SK-N-SH (cell line): ENCODE data around the gene B3GALT6. TPM values are rescaled to one million over a fixed set of nuclear protein-coding genes. Genes with fewer than 3 reads are reported as not detected.

Experiments used
- CTCF ChIA-PET: fragments of 300-600, 350-600 bp; formaldehyde crosslinking; extraction: SDS; loops from one replicate; lab custom pipeline; 2021; lab: Yijun Ruan, JAX
- POLR2A ChIA-PET: fragments of 350-600 bp; sonication (Branson Sonifier 250); formaldehyde crosslinking; extraction: SDS; loops from one replicate; lab custom pipeline; 2020; ENCODE audit warnings: antibody characterized with exemption, inconsistent platforms; lab: Yijun Ruan, JAX
- DNase-seq: peaks from one replicate; pipeline ENCODE4 v3.0.0; 2012
- H2AFZ ChIP-seq: fragments of 200-600 bp; sonication (generic); 2 replicates; pipeline ENCODE4 v1.8.1; 2016; ENCODE audit warnings: antibody characterized with exemption, mild to moderate bottlenecking, low read depth
- H3F3A ChIP-seq: fragments of 200-600 bp; sonication (generic); replicated peaks from 2 replicates; pipeline ENCODE3; 2016; ENCODE audit warnings: antibody characterized with exemption, mild to moderate bottlenecking; ENCODE audit not compliant: insufficient read depth
- H3K27ac ChIP-seq, 2 experiments: fragments of 200-500 bp in 1 of 2; fragments of 200-600 bp in 1 of 2; sonication (Bioruptor generic) in 1 of 2; sonication (generic), shearing (Covaris generic) in 1 of 2; 2 replicates each; pipeline versions ENCODE4 v1.5.1 to v1.6.1; 2014 to 2016; ENCODE audit warnings: low read depth in 2 of 2, inconsistent platforms in 1 of 2, low read length in 1 of 2, mild to moderate bottlenecking in 1 of 2, mixed read lengths in 1 of 2
- H3K27me3 ChIP-seq: fragments of 200-600 bp; sonication (generic), shearing (Covaris generic); 2 replicates; pipeline ENCODE4 v1.6.1; 2016; ENCODE audit warnings: mixed run types; ENCODE audit not compliant: insufficient read depth
- H3K36me3 ChIP-seq, 2 experiments: fragments of 200-500 bp in 1 of 2; fragments of 200-600 bp in 1 of 2; sonication (Bioruptor generic) in 1 of 2; sonication (generic) in 1 of 2; replicated peaks in 1 of 2; 2 replicates each; pipeline versions ENCODE3 to v1.5.1; 2014 to 2016; ENCODE audit warnings: low read length in 1 of 2, mild to moderate bottlenecking in 1 of 2; ENCODE audit not compliant: insufficient read depth in 2 of 2, control insufficient read depth in 1 of 2
- H3K4me1 ChIP-seq, 2 experiments: fragments of 200-500 bp in 1 of 2; fragments of 200-600 bp in 1 of 2; sonication (Bioruptor generic) in 1 of 2; sonication (generic), shearing (Covaris generic) in 1 of 2; 2 replicates each; pipeline versions ENCODE4 v1.5.1 to v1.6.1; 2014 to 2016; ENCODE audit warnings: low read depth in 1 of 2, low read length in 1 of 2, mixed run types in 1 of 2; ENCODE audit not compliant: insufficient read depth in 2 of 2, control insufficient read depth in 1 of 2
- H3K4me2 ChIP-seq: fragments of 200-600 bp; sonication (generic), shearing (Covaris generic); 2 replicates; pipeline ENCODE4 v1.6.1; 2017; ENCODE audit warnings: mixed run types
- H3K4me3 ChIP-seq, 2 experiments: fragments of 200-500 bp in 1 of 2; fragments of 200-600 bp in 1 of 2; sonication (Bioruptor generic) in 1 of 2; sonication (generic), shearing (Covaris generic) in 1 of 2; 2 replicates each; pipeline versions ENCODE4 v1.5.1 to v1.8.1; 2014 to 2016; ENCODE audit warnings: low read depth in 2 of 2, inconsistent platforms in 1 of 2, low read length in 1 of 2, mild to moderate bottlenecking in 1 of 2, mixed read lengths in 1 of 2, moderate library complexity in 1 of 2
- H3K79me2 ChIP-seq: fragments of 200-600 bp; sonication (generic); 2 replicates; pipeline ENCODE4 v1.8.1; 2017; ENCODE audit warnings: mild to moderate bottlenecking; ENCODE audit not compliant: insufficient read depth
- H3K9ac ChIP-seq: fragments of 200-600 bp; sonication (generic); 2 replicates; pipeline ENCODE4 v1.6.1; 2017; ENCODE audit warnings: mixed run types
- H3K9me2 ChIP-seq: fragments of 200-600 bp; sonication (generic); 2 replicates; pipeline ENCODE4 v1.6.1; 2017; ENCODE audit warnings: mixed run types
- H3K9me3 ChIP-seq: fragments of 200-600 bp; sonication (generic); 2 replicates; pipeline ENCODE4 v1.6.1; 2017; ENCODE audit warnings: mixed run types, mild to moderate bottlenecking, moderate library complexity
- H4K20me1 ChIP-seq: fragments of 200-600 bp; sonication (generic); 2 replicates; pipeline ENCODE4 v1.6.1; 2017; ENCODE audit warnings: mild to moderate bottlenecking, mixed run types; ENCODE audit not compliant: insufficient read depth
- CHD2 ChIP-seq: fragments of 150-350 bp; IDR thresholded peaks from 2 replicates; pipeline ENCODE4 v1.6.1; 2018; ENCODE audit warnings: low read length; ENCODE audit not compliant: partially characterized antibody
- CTCF ChIP-seq: fragments of 200-600 bp; sonication (generic); IDR thresholded peaks from 2 replicates; pipeline ENCODE4 v1.6.1; 2017; ENCODE audit warnings: antibody characterized with exemption, mild to moderate bottlenecking, moderate library complexity
- ELF1 ChIP-seq: IDR thresholded peaks from 2 replicates; pipeline ENCODE4 v1.4.0; 2012
- EP300 ChIP-seq, 2 experiments: IDR thresholded peaks; 2 replicates each; pipeline versions ENCODE4 v1.4.0 to v1.6.1; 2012; ENCODE audit warnings: borderline replicate concordance in 1 of 2, low read depth in 1 of 2, low read length in 1 of 2
- FOXJ3 ChIP-seq: sonication (generic); formaldehyde crosslinking; IDR thresholded peaks from 2 replicates; pipeline ENCODE4 v1.5.1; 2020; ENCODE audit warnings: mild to moderate bottlenecking, missing genetic modification reagents
- GATA2 ChIP-seq: sonication (generic); formaldehyde crosslinking; IDR thresholded peaks from 2 replicates; pipeline ENCODE4 v1.5.0; 2020; ENCODE audit warnings: mild to moderate bottlenecking, missing genetic modification reagents
- NRF1 ChIP-seq: IDR thresholded peaks from 2 replicates; pipeline ENCODE4 v1.6.1; 2012; ENCODE audit warnings: low read depth, mild to moderate bottlenecking, low read length
- POLR2AphosphoS5 ChIP-seq: IDR thresholded peaks from 2 replicates; pipeline ENCODE4 v1.6.1; 2012; ENCODE audit warnings: low read depth, low read length
- RAD21 ChIP-seq: IDR thresholded peaks from 2 replicates; pipeline ENCODE4 v1.6.1; 2012; ENCODE audit warnings: mild to moderate bottlenecking, low read length
- RCOR1 ChIP-seq: fragments of 150-350 bp; IDR thresholded peaks from 2 replicates; pipeline ENCODE4 v1.6.1; 2017; ENCODE audit warnings: antibody characterized with exemption, low read length
- RXRA ChIP-seq: IDR thresholded peaks from 2 replicates; pipeline ENCODE4 v1.4.0; 2012; ENCODE audit warnings: low read depth, mild to moderate bottlenecking, borderline replicate concordance
- TCF12 ChIP-seq: IDR thresholded peaks from 2 replicates; pipeline ENCODE4 v1.4.0; 2012
- USF1 ChIP-seq: IDR thresholded peaks from 2 replicates; pipeline ENCODE4 v1.4.0; 2012; ENCODE audit warnings: low read depth, borderline replicate concordance
- WGBS: methylation state at CpG from one replicate; pipeline ENCODE4 v1.1.6; 2017; ENCODE audit warnings: low lambda C conversion rate; 5-methylcytosine and 5-hydroxymethylcytosine counted together
- polyA plus RNA-seq, 3 experiments: library from polyadenylated mRNA; depleted of rRNA; stranded (reverse); fragments of >200 nt; gene quantifications; 2 replicates each; pipeline ENCODE4 v1.2.3, GENCODE V29; 2012
- TF ChIP-seq, protein P1 (sequence below): IDR thresholded peaks from 2 replicates; pipeline ENCODE4 v1.6.1; 2012; ENCODE audit warnings: mild to moderate bottlenecking, low read depth, low read length, moderate library complexity
- TF ChIP-seq, protein P2 (sequence below): IDR thresholded peaks from 2 replicates; pipeline ENCODE4; 2012

B3GALT6 gene
- polyA plus RNA-seq, 1 of the 3 experiments (the other 2 are of a cell fraction) = 38.8 TPM

GRCh38 chr1:1232796-1233566, 944 bp downstream of the B3GALT6 start:
- no peaks in the 10 kb centered on the region for H3K9me2 ChIP-seq
- TF ChIP-seq RCOR1 (no peak), RXRA (no peak), ELF1 (no peak), GATA2 (no peak), CHD2 (no peak), POLR2AphosphoS5 (no peak), FOXJ3 (no peak), CTCF (no peak), TCF12 (no peak), EP300 (IDR thresholded peaks at IDR 0.05; ENCODE audit: borderline replicate concordance in 1 of 2, low read depth in 1 of 2, low read length in 1 of 2) (no peak), NRF1 (no peak), USF1 (no peak), RAD21 (no peak)
- TF ChIP-seq, protein P1, sequence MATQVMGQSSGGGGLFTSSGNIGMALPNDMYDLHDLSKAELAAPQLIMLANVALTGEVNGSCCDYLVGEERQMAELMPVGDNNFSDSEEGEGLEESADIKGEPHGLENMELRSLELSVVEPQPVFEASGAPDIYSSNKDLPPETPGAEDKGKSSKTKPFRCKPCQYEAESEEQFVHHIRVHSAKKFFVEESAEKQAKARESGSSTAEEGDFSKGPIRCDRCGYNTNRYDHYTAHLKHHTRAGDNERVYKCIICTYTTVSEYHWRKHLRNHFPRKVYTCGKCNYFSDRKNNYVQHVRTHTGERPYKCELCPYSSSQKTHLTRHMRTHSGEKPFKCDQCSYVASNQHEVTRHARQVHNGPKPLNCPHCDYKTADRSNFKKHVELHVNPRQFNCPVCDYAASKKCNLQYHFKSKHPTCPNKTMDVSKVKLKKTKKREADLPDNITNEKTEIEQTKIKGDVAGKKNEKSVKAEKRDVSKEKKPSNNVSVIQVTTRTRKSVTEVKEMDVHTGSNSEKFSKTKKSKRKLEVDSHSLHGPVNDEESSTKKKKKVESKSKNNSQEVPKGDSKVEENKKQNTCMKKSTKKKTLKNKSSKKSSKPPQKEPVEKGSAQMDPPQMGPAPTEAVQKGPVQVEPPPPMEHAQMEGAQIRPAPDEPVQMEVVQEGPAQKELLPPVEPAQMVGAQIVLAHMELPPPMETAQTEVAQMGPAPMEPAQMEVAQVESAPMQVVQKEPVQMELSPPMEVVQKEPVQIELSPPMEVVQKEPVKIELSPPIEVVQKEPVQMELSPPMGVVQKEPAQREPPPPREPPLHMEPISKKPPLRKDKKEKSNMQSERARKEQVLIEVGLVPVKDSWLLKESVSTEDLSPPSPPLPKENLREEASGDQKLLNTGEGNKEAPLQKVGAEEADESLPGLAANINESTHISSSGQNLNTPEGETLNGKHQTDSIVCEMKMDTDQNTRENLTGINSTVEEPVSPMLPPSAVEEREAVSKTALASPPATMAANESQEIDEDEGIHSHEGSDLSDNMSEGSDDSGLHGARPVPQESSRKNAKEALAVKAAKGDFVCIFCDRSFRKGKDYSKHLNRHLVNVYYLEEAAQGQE = no peak
- TF ChIP-seq, protein P2, sequence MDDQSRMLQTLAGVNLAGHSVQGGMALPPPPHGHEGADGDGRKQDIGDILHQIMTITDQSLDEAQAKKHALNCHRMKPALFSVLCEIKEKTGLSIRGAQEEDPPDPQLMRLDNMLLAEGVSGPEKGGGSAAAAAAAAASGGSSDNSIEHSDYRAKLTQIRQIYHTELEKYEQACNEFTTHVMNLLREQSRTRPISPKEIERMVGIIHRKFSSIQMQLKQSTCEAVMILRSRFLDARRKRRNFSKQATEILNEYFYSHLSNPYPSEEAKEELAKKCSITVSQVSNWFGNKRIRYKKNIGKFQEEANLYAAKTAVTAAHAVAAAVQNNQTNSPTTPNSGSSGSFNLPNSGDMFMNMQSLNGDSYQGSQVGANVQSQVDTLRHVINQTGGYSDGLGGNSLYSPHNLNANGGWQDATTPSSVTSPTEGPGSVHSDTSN = no peak
- peaks cover 13% of the 10 kb centered on the region; the same call in 1 of the 2 replicates for H4K20me1 ChIP-seq
- no peak overlapping the region for H3K9ac ChIP-seq
- H3K9me3 ChIP-seq = no peaks in the 10 kb centered on the region
- CTCF ChIA-PET = interaction anchor here (2.5 kb wide), 1 partner anchor 111 kb away, joined by 27 read pairs; no protein-coding TSS in a partner anchor
- H3K36me3 ChIP-seq = peaks cover 0 to 23% of the 10 kb centered on the region in 2 experiments
- POLR2A ChIA-PET = no interaction called here
- H3K27me3 ChIP-seq = no peaks in the 10 kb centered on the region
- H3F3A ChIP-seq = peaks cover 7% of the 10 kb centered on the region
- H2AFZ ChIP-seq = no peak overlapping the region
- peak overlapping the region in 1 of 2 experiments; percentile 48; a peak in 2 of 4 replicates for H3K4me3 ChIP-seq
- peaks cover 54% of the 10 kb centered on the region for H3K79me2 ChIP-seq
- 96% methylated on average over 42 of the region's 98 CpGs for WGBS
- peaks cover 0 to 16% of the 10 kb centered on the region in 2 experiments; a peak in 1 of 4 replicates for H3K4me1 ChIP-seq
- H3K27ac ChIP-seq = peak overlapping the region in 1 of 2 experiments; percentile 65; a peak in 1 of 4 replicates
- DNase-seq = no peak
- peak overlapping the region; percentile 24; the same call in 1 of the 2 replicates for H3K4me2 ChIP-seq
